PC-9 (cell line): ENCODE data around the gene HOXA2. TPM values are rescaled to one million over a fixed set of nuclear protein-coding genes. Genes with fewer than 3 reads are reported as not detected.

Source experiments
- BruUV-seq: library from RNA; stranded (reverse); fragments of 400-500 nt; replicated peaks from 2 replicates; lab custom pipeline; 2021; lab: Mats Ljungman, UMichigan
- CTCF ChIA-PET: fragments of 300-600 bp; sonication (Branson Sonifier 250); formaldehyde crosslinking; loops from one replicate; lab custom pipeline; 2022; ENCODE audit warnings: antibody characterized with exemption; lab: Charles Lee
- POLR2A ChIA-PET: fragments of 300-600 bp; sonication (Branson Sonifier 250); formaldehyde crosslinking; loops from one replicate; lab custom pipeline; 2022; ENCODE audit warnings: antibody characterized with exemption; ENCODE audit not compliant: unreplicated experiment; lab: Charles Lee
- DNase-seq, 2 experiments: peaks; one replicate each; pipeline versions ENCODE4 v3.0.0 to v3.0.0-alpha.2; 2015 to 2022; ENCODE audit warnings: mixed read lengths in 1 of 2
- H2AFZ ChIP-seq: fragments of 200-600 bp; sonication (generic); 2 replicates; pipeline ENCODE4 v1.8.1; 2017; ENCODE audit warnings: antibody characterized with exemption
- H3F3A ChIP-seq: fragments of 200-600 bp; sonication (generic); 2 replicates; pipeline ENCODE4 v1.8.1; 2017; ENCODE audit warnings: antibody characterized with exemption, mild to moderate bottlenecking, low read depth; ENCODE audit not compliant: insufficient read depth
- H3K27ac ChIP-seq: fragments of 200-600 bp; sonication (generic); 2 replicates; pipeline ENCODE4 v1.6.1; 2016; ENCODE audit warnings: mixed run types
- H3K27me3 ChIP-seq: fragments of 200-600 bp; sonication (generic); 2 replicates; pipeline ENCODE4 v1.6.1; 2016; ENCODE audit warnings: low read depth, mixed run types; ENCODE audit not compliant: insufficient read depth
- H3K36me3 ChIP-seq: fragments of 200-600 bp; sonication (generic); 2 replicates; pipeline ENCODE4 v1.6.1; 2016; ENCODE audit warnings: low read depth, mixed run types
- H3K4me1 ChIP-seq: fragments of 200-600 bp; sonication (generic); replicated peaks from 2 replicates; pipeline ENCODE4 v1.6.1; 2016; ENCODE audit warnings: mixed run types; ENCODE audit not compliant: insufficient read depth
- H3K4me2 ChIP-seq: fragments of 200-600 bp; sonication (generic); 2 replicates; pipeline ENCODE4 v1.6.1; 2017; ENCODE audit warnings: mixed run types
- H3K4me3 ChIP-seq: fragments of 200-600 bp; sonication (generic); 2 replicates; pipeline ENCODE4 v1.6.1; 2016; ENCODE audit warnings: mixed run types
- H3K79me2 ChIP-seq: fragments of 200-600 bp; sonication (generic); 2 replicates; pipeline ENCODE4 v1.6.1; 2017; ENCODE audit warnings: low read depth, mixed run types
- H3K9me2 ChIP-seq: fragments of 200-600 bp; sonication (generic); 2 replicates; pipeline ENCODE4 v1.8.1; 2017; ENCODE audit warnings: mild to moderate bottlenecking; ENCODE audit not compliant: insufficient read depth
- H3K9me3 ChIP-seq: fragments of 200-600 bp; sonication (generic); 2 replicates; pipeline ENCODE4 v1.8.1; 2016; ENCODE audit warnings: low read depth; ENCODE audit not compliant: insufficient read depth
- H4K20me1 ChIP-seq: fragments of 200-600 bp; sonication (generic); 2 replicates; pipeline ENCODE4 v1.8.1; 2017; ENCODE audit not compliant: insufficient read depth
- EZH2 ChIP-seq: fragments of 200-600 bp; sonication (generic); IDR thresholded peaks from 2 replicates; pipeline ENCODE4 v1.8.0; 2017; ENCODE audit warnings: antibody characterized with exemption, low read depth
- intact Hi-C: fragments of 100-400 bp; cut with micrococcal nuclease; formaldehyde crosslinking; loops from one replicate; pipeline ENCODE4 v1.10.0; 2022; ENCODE audit not compliant: unreplicated experiment
- total RNA-seq: library from RNA; stranded (reverse); gene quantifications from 2 replicates; pipeline ENCODE4 v1.2.3, GENCODE V29; 2021
- TF ChIP-seq, protein P1 (sequence below): fragments of 200-600 bp; sonication (generic); conservative IDR thresholded peaks from 2 replicates; pipeline ENCODE4 v1.6.1; 2017; ENCODE audit warnings: mixed run types, antibody characterized with exemption, mild to moderate bottlenecking, moderate library complexity

The HOXA2 gene
- total RNA-seq, 1 experiment from 2014 or later: 6.1 TPM

DNA sequence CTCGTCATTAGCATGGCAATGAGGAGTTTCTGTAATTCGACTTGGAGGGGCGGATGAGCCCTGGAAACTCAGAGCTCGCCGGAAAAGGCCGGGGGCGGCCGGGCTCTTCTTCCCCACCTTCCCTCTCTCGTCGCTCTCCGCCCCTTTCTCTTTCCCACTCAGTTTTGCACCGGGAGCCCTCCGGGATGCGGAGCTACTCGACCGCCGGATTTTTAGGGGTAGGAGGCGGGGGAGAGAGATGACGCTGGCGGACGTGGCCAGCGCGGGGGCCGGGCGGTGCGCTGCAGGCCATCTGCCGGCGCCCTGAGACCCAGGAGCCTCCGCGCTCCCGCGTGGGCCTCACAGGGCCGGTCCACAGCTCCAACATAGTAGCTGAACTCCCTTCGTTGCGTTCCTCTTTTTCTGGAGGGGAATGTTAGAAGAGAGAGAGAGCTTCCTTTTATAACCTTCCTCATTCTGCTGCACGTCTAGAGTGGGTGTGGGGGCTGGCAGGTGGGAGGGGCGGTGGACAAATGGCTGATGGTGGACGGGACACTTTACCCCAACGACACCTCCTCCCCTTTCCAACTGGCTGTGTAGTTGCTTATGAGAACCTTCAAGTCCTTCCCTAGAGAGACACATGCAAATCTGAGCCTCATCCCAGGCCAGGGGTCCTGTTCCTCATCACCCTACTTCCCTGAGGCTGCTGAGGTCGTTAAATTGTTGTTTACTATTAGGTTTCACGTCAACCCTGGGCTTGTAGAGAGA, 5.5 kb downstream of the HOXA2 start:
- ChIA-PET CTCF (interaction anchor here (0.6 kb wide), 1 partner anchor 32 kb away, joined by 3 read pairs; no protein-coding TSS in a partner anchor), POLR2A (interaction anchor here (0.6 kb wide), 3 partner anchors 178 to 685 kb away, joined by 3 to 5 read pairs (median 3); no protein-coding TSS in a partner anchor)
- intact Hi-C loops: no loop called here
- H3K79me2 ChIP-seq: no peaks in the 10 kb centered on the region
- no peak for DNase-seq
- H3K36me3 ChIP-seq: peaks cover 6% of the 10 kb centered on the region; the same call in 1 of the 2 replicates
- no peaks in the 10 kb centered on the region for H3K27me3 ChIP-seq
- H3K4me3 ChIP-seq: no peak overlapping the region
- no peaks in the 10 kb centered on the region for H4K20me1 ChIP-seq
- H3K9me3 ChIP-seq: no peaks in the 10 kb centered on the region
- BruUV-seq: no TSS peak
- H3K27ac ChIP-seq: peak overlapping the region; percentile 84
- peaks cover 30% of the 10 kb centered on the region for H3F3A ChIP-seq
- no peak for TF ChIP-seq EZH2
- TF ChIP-seq, protein P1, sequence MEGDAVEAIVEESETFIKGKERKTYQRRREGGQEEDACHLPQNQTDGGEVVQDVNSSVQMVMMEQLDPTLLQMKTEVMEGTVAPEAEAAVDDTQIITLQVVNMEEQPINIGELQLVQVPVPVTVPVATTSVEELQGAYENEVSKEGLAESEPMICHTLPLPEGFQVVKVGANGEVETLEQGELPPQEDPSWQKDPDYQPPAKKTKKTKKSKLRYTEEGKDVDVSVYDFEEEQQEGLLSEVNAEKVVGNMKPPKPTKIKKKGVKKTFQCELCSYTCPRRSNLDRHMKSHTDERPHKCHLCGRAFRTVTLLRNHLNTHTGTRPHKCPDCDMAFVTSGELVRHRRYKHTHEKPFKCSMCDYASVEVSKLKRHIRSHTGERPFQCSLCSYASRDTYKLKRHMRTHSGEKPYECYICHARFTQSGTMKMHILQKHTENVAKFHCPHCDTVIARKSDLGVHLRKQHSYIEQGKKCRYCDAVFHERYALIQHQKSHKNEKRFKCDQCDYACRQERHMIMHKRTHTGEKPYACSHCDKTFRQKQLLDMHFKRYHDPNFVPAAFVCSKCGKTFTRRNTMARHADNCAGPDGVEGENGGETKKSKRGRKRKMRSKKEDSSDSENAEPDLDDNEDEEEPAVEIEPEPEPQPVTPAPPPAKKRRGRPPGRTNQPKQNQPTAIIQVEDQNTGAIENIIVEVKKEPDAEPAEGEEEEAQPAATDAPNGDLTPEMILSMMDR: no peak
- H3K4me2 ChIP-seq: peak overlapping the region; percentile 71
- H3K4me1 ChIP-seq: peaks cover 35% of the 10 kb centered on the region
- no peak overlapping the region for H2AFZ ChIP-seq
- no peaks in the 10 kb centered on the region for H3K9me2 ChIP-seq

DNA sequence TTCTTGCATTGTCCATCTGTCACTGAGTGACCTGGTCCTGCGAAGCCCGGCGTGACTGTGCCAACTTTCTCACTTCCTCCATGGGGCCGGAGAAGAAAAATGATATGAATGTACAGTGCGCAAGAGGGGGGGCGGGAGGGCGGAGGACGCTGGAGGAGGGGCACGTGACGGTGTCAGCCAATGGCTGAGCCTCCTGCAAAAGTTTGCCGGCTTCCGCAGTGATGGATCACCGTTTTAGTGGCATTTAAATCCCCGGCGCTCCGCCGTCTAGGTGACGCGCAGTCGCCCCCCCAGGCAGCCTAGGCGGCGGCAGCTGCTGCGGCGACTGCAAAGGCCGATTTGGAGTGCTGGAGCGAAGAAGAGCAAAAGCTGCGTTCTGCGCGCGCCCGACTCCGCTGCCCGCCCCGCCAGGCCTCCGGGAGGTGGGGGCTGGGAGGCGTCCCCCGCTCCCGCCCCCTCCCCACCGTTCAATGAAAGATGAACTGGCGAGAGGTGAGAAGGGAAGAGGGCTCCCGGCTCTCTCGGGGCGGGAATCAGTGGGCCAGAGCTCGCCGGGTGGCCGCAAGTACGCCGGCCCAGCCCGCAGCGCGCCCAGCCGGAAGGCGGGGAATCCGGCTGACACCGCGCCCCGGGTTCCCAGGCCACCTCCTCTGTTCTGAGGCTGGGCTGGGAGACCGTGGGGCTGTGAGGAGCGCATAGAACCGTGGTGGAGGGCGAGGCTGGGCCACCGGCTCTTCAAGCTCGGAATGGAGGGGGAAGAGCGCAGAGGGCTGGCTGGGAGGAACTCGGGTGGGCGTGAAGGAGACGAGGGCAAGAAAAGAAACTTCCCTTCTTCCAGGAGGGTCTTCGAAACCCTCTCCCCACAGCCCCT, 6.4 kb downstream of the HOXA2 start, which contains the start of gene HOXA1:
Gene HOXA1, minus strand, starts transcription at position 104 of the 871 bp plus-strand sequence. Its CDS starts 88 bp downstream, at position 16.
- CTCF ChIA-PET: interaction anchor here (0.6 kb wide), 1 partner anchor 32 kb away, joined by 3 read pairs; no protein-coding TSS in a partner anchor
- H3K36me3 ChIP-seq: peaks cover 6% of the 10 kb centered on the region; the same call in 1 of the 2 replicates
- H3F3A ChIP-seq: peaks cover 33% of the 10 kb centered on the region
- H3K27ac ChIP-seq: no peak within 1 kb of the TSS
- POLR2A ChIA-PET: no interaction called here
- BruUV-seq: no TSS peak
- no peaks in the 10 kb centered on the region for H3K9me3 ChIP-seq
- DNase-seq: no peak
- no peak within 1 kb of the TSS for H3K4me2 ChIP-seq
- no peaks in the 10 kb centered on the region for H4K20me1 ChIP-seq
- TF ChIP-seq EZH2: no peak
- TF ChIP-seq, protein P1: no peak
- no peak within 1 kb of the TSS for H2AFZ ChIP-seq
- no peaks in the 10 kb centered on the region for H3K79me2 ChIP-seq
- H3K9me2 ChIP-seq: no peaks in the 10 kb centered on the region
- peaks cover 43% of the 10 kb centered on the region for H3K4me1 ChIP-seq
- intact Hi-C loops: no loop called here
- H3K27me3 ChIP-seq: no peaks in the 10 kb centered on the region
- no peak within 1 kb of the TSS for H3K4me3 ChIP-seq
